Hepatocyte (in vitro differentiated cells): ENCODE measurements around the gene AP5B1.

Experiments used
- CTCF ChIP-seq: fragments of 200-600 bp; sonication (generic); IDR thresholded peaks from 2 replicates; pipeline ENCODE4 v1.5.1; 2016; ENCODE audit warnings: antibody characterized with exemption, mild to moderate bottlenecking; ENCODE audit not compliant: poor library complexity
- EZH2 ChIP-seq: fragments of 200-600 bp; sonication (generic); IDR thresholded peaks from 2 replicates; pipeline ENCODE4 v1.6.1; 2016; ENCODE audit warnings: antibody characterized with exemption, mild to moderate bottlenecking, borderline replicate concordance

GRCh38 chr11:65726660-65727059, 54.1 kb downstream of the AP5B1 start:
- TF ChIP-seq CTCF (no peak), EZH2 (no peak)
